DND-41 (cell line): Measurements from ENCODE around the gene DPT.

Source experiments
- ATAC-seq: fragments of 200-7000 bp; cut with Tn5 transposase; 3 replicates; pipeline ENCODE4 v1.9.1; 2021; ENCODE audit warnings: low read depth; ENCODE audit not compliant: insufficient read depth
- DNase-seq: peaks from one replicate; pipeline ENCODE4 v3.0.0-alpha.2; 2020
- H2AFZ ChIP-seq: 2 replicates; pipeline ENCODE4 v1.6.0; 2012; ENCODE audit warnings: low read depth, low read length
- H3K27ac ChIP-seq: 2 replicates; pipeline ENCODE4 v1.5.1; 2012; ENCODE audit warnings: low read length, inconsistent platforms
- H3K27me3 ChIP-seq: fragments of 200-600 bp; sonication (generic); 2 replicates; pipeline ENCODE4 v1.6.0; 2012; ENCODE audit warnings: low read length, mild to moderate bottlenecking, inconsistent platforms; ENCODE audit not compliant: insufficient read depth, poor library complexity
- H3K36me3 ChIP-seq: 2 replicates; pipeline ENCODE4 v1.5.1; 2012; ENCODE audit warnings: low read length, inconsistent platforms; ENCODE audit not compliant: insufficient read depth
- H3K4me1 ChIP-seq: 2 replicates; pipeline ENCODE4 v1.5.1; 2012; ENCODE audit warnings: mild to moderate bottlenecking, low read length; ENCODE audit not compliant: insufficient read depth
- H3K4me2 ChIP-seq: 2 replicates; pipeline ENCODE4 v1.6.0; 2012; ENCODE audit warnings: mild to moderate bottlenecking, moderate library complexity, low read length, inconsistent platforms; ENCODE audit not compliant: insufficient read depth
- H3K4me3 ChIP-seq, 2 experiments: fragments of 200-600 bp in 1 of 2; shearing (Covaris generic) in 1 of 2; 2 replicates each; pipeline ENCODE4 v1.5.1; 2012 to 2016; ENCODE audit warnings: inconsistent platforms in 2 of 2, low read length in 2 of 2, mild to moderate bottlenecking in 2 of 2, low read depth in 1 of 2, moderate library complexity in 1 of 2
- H3K79me2 ChIP-seq: 2 replicates; pipeline ENCODE4 v1.6.0; 2012; ENCODE audit warnings: low read length, inconsistent platforms; ENCODE audit not compliant: insufficient read depth
- H3K9ac ChIP-seq: 2 replicates; pipeline ENCODE4 v1.6.0; 2012; ENCODE audit warnings: low read depth, mild to moderate bottlenecking, inconsistent platforms, low read length, moderate library complexity
- H3K9me3 ChIP-seq: 2 replicates; pipeline ENCODE4 v1.5.1; 2012; ENCODE audit warnings: low read length, moderate library complexity, mild to moderate bottlenecking, inconsistent platforms; ENCODE audit not compliant: insufficient read depth, severe bottlenecking
- H4K20me1 ChIP-seq: 2 replicates; pipeline ENCODE4 v1.6.0; 2012; ENCODE audit warnings: low read length; ENCODE audit not compliant: insufficient read depth
- CTCF ChIP-seq: IDR thresholded peaks from 2 replicates; pipeline ENCODE4 v1.5.1; 2012; ENCODE audit warnings: borderline replicate concordance, low read length, moderate library complexity, mild to moderate bottlenecking; ENCODE audit not compliant: poor library complexity, severe bottlenecking; ENCODE audit errors: extremely low read depth
- EZH2 ChIP-seq: IDR thresholded peaks from 3 replicates; pipeline ENCODE4 v1.6.1; 2012; ENCODE audit warnings: borderline replicate concordance, low read depth, mild to moderate bottlenecking, moderate library complexity, low read length, inconsistent platforms; ENCODE audit not compliant: severe bottlenecking

DPT gene

GRCh38 chr1:168742386-168742785 is 13.4 kb upstream of the DPT start:
- H3K4me2 ChIP-seq, result no peak overlapping the region
- no peak overlapping the region for H3K27ac ChIP-seq
- H2AFZ ChIP-seq, result no peak overlapping the region
- TF ChIP-seq EZH2, result no peak
- no peak for TF ChIP-seq CTCF
- ATAC-seq (no peak), DNase-seq (no peak)
- no peaks in the 10 kb centered on the region for H3K27me3 ChIP-seq
- H4K20me1 ChIP-seq, result no peaks in the 10 kb centered on the region
- H3K36me3 ChIP-seq, result no peaks in the 10 kb centered on the region
- no peaks in the 10 kb centered on the region for H3K9me3 ChIP-seq
- H3K79me2 ChIP-seq, result no peaks in the 10 kb centered on the region
- no peak overlapping the region for H3K9ac ChIP-seq
- H3K4me1 ChIP-seq, result no peaks in the 10 kb centered on the region
- H3K4me3 ChIP-seq, result no peak overlapping the region

DNA sequence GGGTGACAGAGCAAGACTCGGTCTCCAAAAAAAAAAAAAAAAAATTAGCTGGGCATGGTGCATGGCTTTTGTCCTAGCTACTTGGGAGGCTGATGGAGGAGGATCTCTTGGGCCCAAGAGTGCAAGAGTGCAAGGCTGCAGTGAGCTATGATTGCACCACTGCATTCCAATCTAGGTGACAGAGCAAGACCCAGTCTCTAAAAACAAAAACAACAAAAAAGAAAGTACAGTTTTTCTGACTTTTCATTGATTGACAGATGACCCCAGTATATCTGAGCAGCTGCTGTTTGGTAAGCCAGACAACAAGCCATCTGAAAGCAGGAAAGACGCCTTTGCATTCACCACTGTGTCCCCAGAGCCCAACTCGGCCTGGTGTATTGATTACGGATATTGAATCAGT is 10.9 kb upstream of the DPT start:
- TF ChIP-seq EZH2 (no peak), CTCF (no peak)

DNA sequence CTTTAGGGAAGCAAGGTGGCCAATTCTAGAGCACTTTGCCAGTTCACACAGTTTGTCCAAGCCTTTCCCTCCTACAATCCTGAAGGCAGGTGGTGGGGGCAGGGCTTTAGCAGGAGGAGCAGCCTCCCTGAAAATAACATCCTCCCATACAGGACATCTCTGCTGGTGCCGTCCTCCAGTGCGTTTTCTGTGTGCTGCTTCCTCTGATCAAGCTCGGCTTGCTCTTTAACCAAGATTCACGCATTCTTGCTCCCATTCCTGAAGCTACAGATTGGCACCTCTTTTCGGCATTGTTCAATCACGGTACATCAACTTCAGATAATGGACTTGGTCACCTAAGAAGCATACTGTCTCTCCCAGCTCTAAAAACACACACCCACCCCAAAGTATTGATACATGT is 7.5 kb upstream of the DPT start:
- H4K20me1 ChIP-seq, result no peaks in the 10 kb centered on the region
- no peak overlapping the region for H3K9ac ChIP-seq
- no peaks in the 10 kb centered on the region for H3K4me1 ChIP-seq
- no peaks in the 10 kb centered on the region for H3K36me3 ChIP-seq
- no peaks in the 10 kb centered on the region for H3K79me2 ChIP-seq
- no peak overlapping the region for H2AFZ ChIP-seq
- H3K4me2 ChIP-seq, result no peak overlapping the region
- no peak overlapping the region for H3K4me3 ChIP-seq
- ATAC-seq (no peak), DNase-seq (no peak)
- H3K27me3 ChIP-seq, result no peaks in the 10 kb centered on the region
- no peaks in the 10 kb centered on the region for H3K9me3 ChIP-seq
- no peak for TF ChIP-seq EZH2
- TF ChIP-seq CTCF, result no peak
- no peak overlapping the region for H3K27ac ChIP-seq

More for the DNA sequence above, 10.9 kb upstream of the DPT start:
- no peaks in the 10 kb centered on the region for H3K36me3 ChIP-seq
- no peak for DNase-seq
- H3K9me3 ChIP-seq, result no peaks in the 10 kb centered on the region
- ATAC-seq, result no peak
- no peaks in the 10 kb centered on the region for H3K79me2 ChIP-seq
- no peaks in the 10 kb centered on the region for H3K27me3 ChIP-seq
- H2AFZ ChIP-seq, result no peak overlapping the region
- H3K9ac ChIP-seq, result no peak overlapping the region
- H3K27ac ChIP-seq, result no peak overlapping the region
- H3K4me2 ChIP-seq, result no peak overlapping the region
- no peaks in the 10 kb centered on the region for H4K20me1 ChIP-seq
- no peaks in the 10 kb centered on the region for H3K4me1 ChIP-seq
- H3K4me3 ChIP-seq, result no peak overlapping the region

GRCh38 chr1:168735974-168736373 is 7.0 kb upstream of the DPT start:
- Histone ChIP-seq H3K36me3 (no peaks in the 10 kb centered on the region), H3K79me2 (no peaks in the 10 kb centered on the region), H3K4me2 (no peak overlapping the region), H3K4me1 (no peaks in the 10 kb centered on the region), H4K20me1 (no peaks in the 10 kb centered on the region), H3K27ac (no peak overlapping the region), H2AFZ (no peak overlapping the region), H3K9me3 (no peaks in the 10 kb centered on the region), H3K27me3 (no peaks in the 10 kb centered on the region), H3K4me3 (no peak overlapping the region), H3K9ac (no peak overlapping the region)
- ATAC-seq, result no peak
- no peak for DNase-seq
- TF ChIP-seq EZH2, result no peak
